Activated gamma-delta T cell treated with anti-CD3 and anti-CD28 coated beads, Interleukin-2, amount 50 U/mL, for 16 hours (primary cell): ENCODE measurements around the gene U2AF2.
"Not testable (repeated sequence)": the region's sequence is repeated elsewhere in the genome, so short reads cannot be mapped to it uniquely, and the experiment has no call there.

ENCODE experiments used
- DNase-seq: peaks from one replicate; pipeline ENCODE4 v3.0.0-alpha.2; 2020; ENCODE audit warnings: low read depth

U2AF2 gene

GRCh38 chr19:55705972-55706371, 51.1 kb downstream of the U2AF2 start:
- no peak for DNase-seq

- no peak for DNase-seq
Observed at GRCh38 chr19:55711719-55712118, 56.9 kb downstream of the U2AF2 start.

- DNase-seq: no peak
Observed at GRCh38 chr19:55712804-55713631, 58.2 kb downstream of the U2AF2 start.

GRCh38 chr19:55716531-55716930, 61.7 kb downstream of the U2AF2 start:
- no peak for DNase-seq

GRCh38 chr19:55717251-55717650, 62.4 kb downstream of the U2AF2 start:
- no peak for DNase-seq

- DNase-seq: not testable (repeated sequence)
Observed at GRCh38 chr19:55717879-55718711, 63.3 kb downstream of the U2AF2 start.

GRCh38 chr19:55720214-55720746, 65.4 kb downstream of the U2AF2 start:
- DNase-seq: no peak

GRCh38 chr19:55720801-55721200, 66.0 kb downstream of the U2AF2 start:
- no peak for DNase-seq

- DNase-seq: no peak
Observed at GRCh38 chr19:55723491-55723890, 68.7 kb downstream of the U2AF2 start.
